AG08395 (cell line): ENCODE data around the gene SLC22A5.
A peak's percentile ranks its signal among the peaks of the same experiment; 100 is the strongest.

Experiments used
- DNase-seq: peaks from one replicate; pipeline ENCODE4 v3.0.0; 2012; ENCODE audit warnings: mixed read lengths, low spot score

SLC22A5 gene

DNA sequence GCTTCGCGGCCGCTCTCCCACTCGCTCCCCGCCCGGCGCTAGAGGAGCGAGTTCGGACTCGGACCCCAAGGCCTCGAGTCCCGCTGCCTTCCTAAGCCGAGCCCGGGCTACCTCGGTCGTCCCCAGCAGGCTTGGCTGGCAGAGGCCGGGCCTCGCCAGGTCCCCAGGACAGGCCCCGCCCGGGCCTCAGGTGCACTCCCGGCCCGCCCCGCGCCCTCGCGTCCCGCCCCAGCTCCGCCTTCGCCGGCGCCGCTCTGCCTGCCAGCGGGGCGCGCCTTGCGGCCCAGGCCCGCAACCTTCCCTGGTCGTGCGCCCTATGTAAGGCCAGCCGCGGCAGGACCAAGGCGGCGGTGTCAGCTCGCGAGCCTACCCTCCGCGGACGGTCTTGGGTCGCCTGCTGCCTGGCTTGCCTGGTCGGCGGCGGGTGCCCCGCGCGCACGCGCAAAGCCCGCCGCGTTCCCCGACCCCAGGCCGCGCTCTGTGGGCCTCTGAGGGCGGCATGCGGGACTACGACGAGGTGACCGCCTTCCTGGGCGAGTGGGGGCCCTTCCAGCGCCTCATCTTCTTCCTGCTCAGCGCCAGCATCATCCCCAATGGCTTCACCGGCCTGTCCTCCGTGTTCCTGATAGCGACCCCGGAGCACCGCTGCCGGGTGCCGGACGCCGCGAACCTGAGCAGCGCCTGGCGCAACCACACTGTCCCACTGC, at the start of gene SLC22A5:
SLC22A5 (plus strand) TSS at position 237 of the 707 bp plus-strand sequence; CDS start at position 500, 263 bp downstream.
- peak; percentile 75 for DNase-seq

DNA sequence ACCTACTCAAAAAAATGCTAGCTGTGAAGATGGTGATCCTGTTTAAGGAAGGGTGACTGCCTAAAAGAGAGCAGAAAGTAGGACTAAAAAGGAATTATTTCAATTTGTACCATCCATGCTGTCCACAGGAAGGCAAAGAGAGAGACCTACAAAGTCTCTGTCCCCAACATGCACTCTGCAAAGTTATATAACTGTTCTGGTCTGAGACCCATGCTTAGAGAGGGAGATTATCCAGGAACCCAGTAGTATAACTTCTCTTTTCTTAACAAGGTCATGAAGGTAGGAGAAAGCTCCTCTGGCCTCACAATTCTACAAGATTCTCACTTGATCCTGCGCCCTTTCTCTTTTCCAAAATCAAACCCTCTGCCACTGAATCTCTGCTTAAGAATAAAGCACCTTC, 49.5 kb upstream of the SLC22A5 start:
- DNase-seq, result no peak

DNA sequence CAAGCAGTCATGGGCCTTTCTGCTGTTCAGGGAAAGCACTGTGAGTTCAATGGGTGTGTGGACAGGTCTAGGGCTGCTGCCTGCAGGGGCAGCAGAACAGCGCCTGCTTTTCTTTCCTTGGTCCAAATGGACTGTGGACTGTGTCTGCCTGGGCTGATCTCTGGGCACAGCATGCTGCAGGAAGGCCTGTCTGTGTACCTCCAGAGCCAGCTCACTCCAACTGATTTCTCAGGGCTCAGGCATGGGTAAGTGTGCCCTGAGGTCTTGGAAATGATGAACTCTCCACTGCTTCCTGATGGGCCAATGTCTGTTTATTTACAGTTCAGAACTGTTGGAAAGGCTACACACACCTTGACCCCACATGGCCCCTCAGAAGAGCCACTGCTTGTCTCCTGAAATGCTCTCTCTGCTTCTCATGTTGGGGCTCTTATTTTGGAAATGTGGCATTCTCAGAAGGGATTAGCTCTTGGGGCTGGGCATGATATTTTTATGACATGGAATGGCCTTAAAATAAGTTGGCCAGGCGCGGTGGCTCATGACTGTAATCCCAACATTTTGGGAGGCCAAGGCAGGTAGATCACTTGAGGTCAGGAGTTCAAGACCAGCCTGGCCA, 48.3 kb upstream of the SLC22A5 start:
- no peak for DNase-seq

DNA sequence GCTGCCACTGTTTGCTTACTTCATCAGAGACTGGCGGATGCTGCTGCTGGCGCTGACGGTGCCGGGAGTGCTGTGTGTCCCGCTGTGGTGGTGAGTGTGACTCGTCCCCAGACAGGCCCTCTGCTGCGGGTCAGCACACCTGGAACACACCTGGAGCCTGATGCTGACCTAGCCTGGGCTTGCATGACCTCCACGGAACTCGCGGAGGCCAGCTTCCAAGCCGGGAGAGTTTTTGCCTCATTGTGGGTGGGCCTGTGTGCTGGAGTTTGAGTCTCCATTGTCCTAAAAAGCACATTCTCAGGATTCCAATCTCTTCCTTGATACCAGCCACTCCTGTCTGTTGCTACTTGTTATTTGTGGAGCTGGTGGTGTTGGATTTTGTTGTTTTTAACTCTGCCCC, 47.2 kb upstream of the SLC22A5 start:
- DNase-seq, result no peak

DNA sequence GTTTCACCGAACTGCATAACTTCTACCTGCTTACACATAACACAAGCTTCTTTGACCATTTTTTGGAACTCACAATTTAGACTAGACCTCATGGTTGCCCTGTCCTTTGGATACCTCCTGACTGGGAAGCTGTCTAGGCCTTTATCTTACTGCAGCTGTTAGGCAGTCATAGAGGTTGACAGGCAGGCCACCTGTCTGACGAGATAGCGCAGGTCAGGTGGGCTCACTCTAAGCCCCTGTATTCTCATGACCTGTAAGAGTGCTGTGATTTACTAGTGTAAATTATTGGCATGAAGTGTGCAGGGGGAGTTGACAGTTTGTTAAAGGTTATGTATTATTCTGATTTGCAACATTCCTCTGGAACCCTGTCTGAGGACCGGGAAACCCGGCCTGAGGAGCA, 46.3 kb upstream of the SLC22A5 start:
- DNase-seq, result no peak

DNA sequence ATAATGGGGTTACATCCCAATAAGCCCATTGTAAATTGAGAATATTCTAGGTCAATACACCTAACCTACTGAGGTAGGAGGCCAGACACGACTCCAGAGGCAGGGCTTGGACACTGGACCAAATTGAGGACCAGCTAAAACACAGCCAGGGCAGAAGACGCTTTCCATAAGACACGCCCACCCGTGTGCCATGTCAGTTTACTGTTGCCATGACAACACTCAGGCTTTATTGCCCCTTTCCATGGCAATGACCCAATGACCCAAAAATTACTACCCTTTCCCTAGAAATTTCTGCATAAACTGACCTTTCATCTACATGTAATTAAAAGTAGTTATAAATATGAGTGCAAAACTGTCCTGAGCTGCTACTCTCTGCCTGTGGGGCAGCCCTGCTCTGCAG, 43.8 kb upstream of the SLC22A5 start:
- no peak for DNase-seq

DNA sequence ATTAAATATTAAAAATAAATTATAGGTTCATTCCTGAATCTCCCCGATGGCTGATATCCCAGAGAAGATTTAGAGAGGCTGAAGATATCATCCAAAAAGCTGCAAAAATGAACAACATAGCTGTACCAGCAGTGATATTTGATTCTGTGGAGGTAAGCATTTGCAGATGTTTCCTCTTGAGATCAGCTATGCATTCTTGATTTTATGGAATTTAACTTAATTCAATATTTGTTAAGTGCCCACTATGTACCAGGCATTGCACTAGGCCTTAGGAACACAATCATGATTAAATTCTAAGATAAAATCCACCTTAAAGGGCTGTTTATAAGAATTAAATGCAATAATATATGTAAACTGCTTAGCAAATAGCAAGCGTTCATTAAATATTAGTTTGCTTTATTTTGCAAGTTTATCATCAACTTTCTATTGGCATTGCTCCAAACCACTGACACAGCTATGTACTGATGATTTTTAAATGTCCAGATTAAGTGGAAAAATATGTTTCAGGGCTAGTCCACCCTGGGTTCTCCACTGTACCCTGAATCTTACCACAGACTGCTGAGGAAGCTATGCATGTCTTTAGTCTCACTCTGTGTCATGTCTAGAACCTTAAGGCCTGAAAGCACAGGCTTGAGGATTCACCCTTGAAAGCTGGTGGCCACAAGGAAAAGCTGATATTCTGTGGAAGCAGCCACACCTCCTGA, 42.1 kb upstream of the SLC22A5 start:
- DNase-seq, result peak; percentile 50

DNA sequence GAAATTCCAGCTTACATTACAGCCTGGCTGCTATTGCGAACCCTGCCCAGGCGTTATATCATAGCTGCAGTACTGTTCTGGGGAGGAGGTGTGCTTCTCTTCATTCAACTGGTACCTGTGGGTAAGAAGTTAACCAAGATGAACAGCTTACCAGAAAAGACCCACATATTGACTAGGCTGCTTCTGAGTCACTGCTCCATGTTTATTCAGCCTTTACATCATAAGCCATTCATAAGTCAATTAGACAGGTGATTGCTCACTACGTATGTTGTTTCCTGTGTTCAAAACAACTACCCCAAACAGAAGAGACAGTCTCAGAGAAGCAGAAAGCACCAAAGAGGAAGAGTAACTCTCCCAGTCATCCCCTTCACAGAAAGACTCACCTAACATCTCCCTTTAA, 34.7 kb upstream of the SLC22A5 start:
- no peak for DNase-seq

DNA sequence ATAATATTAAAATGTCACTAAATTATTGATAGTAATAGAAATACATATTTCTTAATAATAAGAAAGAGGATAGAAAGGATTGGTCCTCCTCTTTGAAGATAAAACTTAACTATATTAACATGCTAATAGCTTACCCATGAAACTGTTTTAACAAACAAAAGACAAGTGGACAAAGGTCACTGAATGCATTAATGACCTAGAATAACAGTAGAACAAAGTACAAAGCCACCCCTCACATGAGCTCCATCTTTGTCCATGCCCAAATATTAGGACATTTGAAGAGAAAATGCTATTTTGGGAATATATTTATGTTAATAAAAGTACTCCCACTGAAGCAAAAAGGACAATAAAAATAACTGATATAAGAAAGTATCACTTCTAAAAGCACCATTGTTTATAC, 34.1 kb upstream of the SLC22A5 start:
- DNase-seq, result no peak

DNA sequence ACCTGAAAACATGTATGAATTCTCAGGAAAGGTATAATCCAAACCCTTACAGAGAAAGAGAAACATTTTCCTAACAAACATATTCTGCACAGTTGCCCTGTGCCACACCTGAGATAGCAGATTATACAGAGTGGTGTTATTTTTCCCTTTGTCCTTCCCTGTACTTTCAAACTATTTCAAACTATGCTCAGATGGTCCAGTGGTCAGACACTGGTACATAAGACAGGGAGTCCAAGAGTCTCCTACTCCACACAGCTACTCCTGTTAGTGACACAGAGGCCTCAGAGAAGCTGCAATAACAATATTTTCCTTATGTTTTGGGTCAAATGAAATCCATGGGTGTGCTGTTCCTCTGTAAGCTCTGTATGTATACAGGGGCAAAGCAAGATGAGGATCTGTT, 30.0 kb upstream of the SLC22A5 start:
- no peak for DNase-seq

DNA sequence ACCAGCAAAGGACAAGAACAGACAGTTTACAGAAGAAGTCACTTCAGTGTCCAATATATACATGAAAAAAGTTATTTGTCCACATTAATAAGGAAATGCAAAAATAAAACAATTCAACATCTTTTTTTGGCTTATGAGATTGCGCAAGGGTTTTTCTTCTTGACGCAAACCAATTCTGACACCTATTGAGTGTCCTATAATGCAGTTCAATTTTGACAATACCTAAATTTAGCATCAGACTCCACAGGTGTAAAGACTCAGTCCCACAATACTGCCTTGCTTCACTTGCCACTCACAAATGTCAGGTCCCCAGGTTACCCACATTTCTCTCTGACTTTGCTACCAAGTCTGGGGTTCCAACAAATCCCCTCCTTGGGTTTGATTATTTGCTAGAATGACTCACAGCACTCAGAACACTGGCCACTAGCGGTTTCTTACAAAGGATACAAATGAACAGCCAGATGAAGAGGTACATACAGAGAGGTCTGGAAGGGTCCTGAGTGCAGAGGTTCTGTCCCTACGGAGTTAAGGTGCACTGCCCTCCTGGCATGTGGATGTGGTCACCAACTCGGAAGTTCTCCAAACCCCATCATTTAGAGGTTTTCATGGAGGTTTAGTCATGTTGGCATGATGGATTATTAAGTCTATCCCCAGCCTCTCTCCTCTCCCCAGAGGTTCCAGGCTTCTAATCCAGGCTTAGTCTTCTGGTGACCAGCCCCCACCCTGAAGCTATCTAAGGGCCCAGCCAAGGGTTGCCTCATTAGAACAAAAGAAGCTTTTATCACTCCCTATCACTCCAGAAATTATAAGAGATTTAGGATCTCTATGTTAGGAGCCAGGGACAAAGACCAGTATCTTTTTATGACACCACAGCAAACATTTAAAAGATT, 27.0 kb upstream of the SLC22A5 start:
- DNase-seq, result no peak

DNA sequence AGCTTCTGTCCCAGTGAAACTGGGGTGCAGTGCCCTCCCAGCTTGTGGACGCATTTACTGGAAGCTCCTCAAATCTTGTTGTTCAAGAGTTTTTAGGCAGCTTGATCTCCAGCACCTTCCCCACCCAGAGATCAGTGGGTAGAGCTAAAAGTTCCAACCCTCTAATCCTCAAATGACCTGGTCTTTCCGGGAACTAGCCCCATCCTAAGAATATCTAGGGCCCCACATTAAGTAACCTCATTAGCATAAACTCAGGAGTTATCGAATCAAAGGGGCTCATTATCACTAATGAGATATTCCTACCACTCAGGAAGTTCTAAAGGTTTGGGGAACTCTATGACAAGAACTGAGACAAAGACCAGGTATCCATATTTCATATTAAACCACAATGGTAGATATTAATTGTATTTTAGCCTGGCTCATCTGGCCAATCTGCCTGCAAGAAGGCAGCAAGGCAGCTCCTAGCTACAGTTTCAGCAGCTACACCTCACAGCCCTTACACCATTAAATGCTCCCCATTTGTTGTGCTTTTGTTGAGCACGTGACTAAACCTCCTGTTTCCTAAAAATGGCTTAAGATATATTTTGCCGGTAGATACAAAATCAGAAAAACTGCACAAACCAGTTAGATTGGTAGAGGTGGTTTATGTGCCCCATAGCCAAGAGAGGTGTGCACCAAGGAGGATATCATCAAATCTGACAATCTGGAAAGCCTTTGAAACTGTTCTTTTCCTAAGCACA, 24.6 kb upstream of the SLC22A5 start:
- no peak for DNase-seq

DNA sequence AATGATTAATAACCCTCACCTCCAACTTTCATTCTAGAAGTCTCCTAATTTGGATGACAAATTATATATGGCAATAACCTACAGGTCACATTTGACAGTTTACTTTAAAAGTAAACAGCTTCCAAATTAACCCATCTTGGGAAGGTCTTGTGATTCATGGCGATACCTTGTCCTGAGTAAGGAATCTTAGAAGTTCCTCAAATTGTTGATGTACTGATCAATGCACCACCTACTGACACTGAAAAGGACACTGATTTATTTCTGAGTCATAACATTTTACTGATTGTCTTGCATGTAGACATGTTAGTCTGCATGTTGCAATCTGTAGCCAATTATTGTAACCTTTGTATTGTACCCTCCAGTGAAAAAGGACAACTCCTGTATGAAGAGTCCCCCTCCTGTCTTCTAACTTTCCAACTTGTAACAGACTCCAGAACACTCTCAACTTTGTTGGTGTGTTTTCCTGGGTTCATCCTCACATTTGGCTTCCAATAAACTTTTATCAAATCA, 16.0 kb upstream of the SLC22A5 start:
- DNase-seq, result no peak

DNA sequence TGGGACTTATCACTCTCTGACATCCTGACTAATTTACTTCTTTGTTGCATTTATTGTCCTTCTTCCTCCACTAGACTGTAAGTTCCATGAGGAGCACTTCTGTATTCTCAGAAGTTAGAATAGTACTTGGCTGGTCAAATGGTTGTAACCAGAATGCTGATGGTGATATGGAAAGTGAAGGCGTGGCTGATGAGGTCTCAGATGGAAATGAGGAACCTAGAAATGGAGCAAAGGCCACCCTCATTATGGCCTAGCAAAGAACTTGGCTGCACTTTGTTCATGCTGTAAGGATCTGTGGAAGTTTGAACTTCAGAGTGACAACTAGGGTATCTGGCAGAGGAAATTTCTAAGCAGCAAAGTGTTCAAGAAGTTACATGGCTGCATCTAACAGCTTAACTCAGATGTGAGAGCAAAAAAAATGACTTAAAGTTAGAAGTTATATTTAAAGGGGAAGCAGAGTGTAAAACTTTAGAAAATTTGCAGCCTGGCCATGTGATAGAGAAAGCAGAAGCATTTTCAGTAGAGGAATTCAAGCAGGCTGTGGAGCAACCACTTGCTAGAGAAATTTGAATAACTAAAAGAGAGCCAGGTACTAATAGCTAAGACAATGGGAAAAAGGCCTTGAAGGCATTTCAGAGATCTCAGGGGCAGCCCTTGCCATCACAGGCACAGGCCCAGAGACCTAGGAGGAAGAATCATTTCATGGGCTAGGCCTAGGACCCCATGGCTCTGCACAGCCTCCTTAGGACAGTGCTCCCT, 14.9 kb upstream of the SLC22A5 start:
- DNase-seq, result no peak

DNA sequence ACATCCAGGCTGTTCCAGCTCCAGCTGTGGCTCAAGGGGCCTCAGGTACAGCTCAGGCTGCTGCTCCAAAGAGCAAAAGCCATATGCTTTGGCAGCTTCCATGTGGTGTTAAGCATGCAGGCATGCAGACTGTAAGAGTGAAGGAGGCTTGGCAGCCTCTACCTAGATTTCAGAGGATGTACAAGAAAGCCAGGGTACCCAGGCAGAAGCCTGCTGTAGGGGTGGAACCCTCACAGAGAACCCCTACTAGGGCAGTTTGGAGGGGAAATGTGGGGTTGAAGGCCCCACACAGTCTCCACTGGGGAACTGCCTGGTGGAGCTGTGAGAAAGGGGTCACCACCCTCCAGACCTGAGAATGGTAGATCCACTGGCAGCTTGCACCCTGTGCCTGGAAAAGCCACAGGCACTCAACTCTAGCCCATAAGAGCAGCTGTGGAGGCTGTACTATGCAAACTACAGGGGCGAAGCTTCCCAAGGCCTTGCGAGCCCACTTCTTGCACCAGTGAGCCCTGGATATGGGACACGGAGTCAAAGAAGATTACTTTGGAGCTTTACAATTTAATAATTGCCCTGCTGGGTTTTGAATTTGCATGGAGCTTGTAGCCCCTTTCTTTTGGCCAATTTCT, 14.3 kb upstream of the SLC22A5 start:
- no peak for DNase-seq

DNA sequence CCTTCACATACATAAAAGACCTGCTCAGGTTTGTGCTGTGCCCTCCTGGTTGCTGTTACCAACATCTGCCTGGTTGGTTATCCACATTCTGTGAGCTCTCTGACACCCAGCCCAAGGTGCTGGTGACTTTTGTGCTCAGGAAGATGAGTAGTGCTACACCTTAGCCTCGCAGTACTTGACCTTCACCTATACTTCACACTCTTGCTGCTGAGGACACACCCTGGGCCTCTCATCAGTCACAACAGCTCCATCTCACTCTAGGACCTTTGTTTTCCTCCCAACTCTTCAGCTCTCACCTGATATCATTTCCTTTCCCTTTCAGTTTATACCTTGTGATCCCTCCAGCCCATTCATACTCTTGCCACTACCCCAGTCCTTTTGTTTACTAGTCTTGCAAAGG, 10.7 kb upstream of the SLC22A5 start:
- no peak for DNase-seq

DNA sequence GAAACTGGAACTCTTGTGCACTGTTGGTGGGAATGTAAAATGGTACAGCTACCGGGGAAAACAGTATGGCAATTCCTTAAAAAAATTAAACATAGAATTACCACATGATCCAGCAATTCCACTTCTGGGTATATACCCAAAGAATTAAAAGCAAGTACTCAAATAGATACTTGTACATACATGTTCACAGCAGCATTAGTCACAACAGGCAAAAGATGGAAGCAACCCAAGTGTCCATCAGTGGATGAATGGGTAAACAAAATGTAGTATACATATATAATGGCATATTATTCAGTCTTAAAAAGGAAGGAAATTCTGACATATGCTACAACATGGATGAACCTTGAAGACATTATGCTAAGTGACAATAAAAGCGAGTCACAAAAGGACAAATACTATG, 7.4 kb upstream of the SLC22A5 start:
- DNase-seq, result no peak

DNA sequence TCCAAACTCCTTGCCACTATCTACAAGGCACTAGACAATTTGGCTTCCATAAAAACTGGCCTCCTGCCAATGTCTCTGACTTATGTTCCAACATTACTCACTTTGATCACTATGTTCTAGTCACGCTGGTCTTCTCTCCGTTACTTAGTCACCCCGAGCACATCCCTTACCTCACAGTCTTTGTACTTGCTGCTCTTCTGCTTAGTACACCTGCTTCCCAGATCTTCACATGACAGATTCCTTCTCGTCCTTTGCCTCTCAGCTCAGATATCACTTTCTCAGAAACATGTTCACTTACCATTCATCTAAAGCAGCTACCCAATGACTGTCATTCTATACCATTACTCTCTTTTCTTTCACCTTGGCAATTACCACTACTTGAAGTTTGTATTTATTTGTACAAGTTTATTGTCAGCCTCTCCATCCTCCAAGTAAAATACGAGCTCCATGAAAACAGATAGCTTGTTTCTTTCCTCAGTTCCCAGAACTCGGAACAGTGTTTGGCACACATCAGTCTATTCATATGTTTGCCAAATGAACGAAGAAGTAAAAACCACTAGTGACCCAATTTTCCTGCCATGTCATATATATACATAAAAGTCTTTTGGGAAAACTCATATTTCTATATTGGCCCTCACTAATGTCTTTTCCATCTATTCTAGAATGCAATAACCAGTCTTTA, 5.9 kb upstream of the SLC22A5 start:
- peak; percentile 81 for DNase-seq

DNA sequence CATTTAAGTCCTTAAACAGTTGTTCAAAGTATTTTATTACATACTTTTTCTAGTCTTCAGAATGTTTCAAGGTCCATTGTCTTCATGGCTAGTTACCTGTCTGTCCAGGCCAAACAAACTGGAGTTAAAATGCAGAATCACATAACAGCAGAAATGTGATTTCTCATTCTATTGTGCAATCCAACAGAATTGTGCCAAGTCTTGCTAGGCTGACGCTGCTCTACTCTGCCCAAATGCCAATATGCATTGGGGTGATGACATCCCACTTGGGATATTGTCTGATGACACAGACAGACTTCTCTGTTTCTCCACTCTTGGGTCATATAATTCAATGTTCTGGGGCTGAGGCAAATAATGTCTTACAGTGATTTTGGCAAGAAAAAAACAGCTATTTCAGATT, 5.2 kb upstream of the SLC22A5 start:
- DNase-seq, result peak; percentile 80

DNA sequence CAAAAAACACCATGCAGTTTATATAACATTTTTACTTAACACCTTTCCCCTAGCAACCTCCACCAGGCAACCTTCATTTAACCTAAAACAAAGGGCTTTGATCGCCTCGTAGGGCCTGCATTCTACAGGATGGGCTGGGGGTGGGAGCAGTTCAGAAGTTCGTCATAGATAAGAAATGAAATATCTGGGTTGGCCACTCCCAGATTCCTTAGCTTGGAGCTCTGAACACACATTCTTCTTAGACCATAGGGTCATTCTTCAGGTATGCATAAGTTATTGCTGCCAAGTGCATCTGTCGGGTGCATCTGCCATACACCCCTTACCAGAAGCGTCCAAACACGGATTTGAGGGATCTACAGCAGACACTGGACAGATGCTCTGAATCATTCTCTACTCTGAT, 4.3 kb upstream of the SLC22A5 start:
- DNase-seq, result no peak
